A549 (cell line): Measurements from ENCODE around the gene CDH4.

ENCODE experiments used
- CEBPB ChIP-seq, 2 experiments: fragments of >200 bp in 1 of 2; sonication (Bioruptor Twin) in 1 of 2; formaldehyde crosslinking in 1 of 2; IDR thresholded peaks; 2 replicates each; pipeline ENCODE4 v1.6.1; 2012 to 2016
- EP300 ChIP-seq, 2 experiments: fragments of >200 bp; sonication (Bioruptor Twin); formaldehyde crosslinking; IDR thresholded peaks; 2 replicates in 1 of 2; 3 replicates in 1 of 2; pipeline ENCODE4 v1.6.1; 2016 to 2017
- KDM1A ChIP-seq: fragments of 200-600 bp; sonication (generic); IDR thresholded peaks from 2 replicates; pipeline ENCODE4 v1.6.1; 2016; ENCODE audit warnings: low read depth, mild to moderate bottlenecking
- MAFK ChIP-seq: fragments of 450-650 bp; IDR thresholded peaks from 2 replicates; pipeline ENCODE4 v1.6.1; 2014; ENCODE audit not compliant: partially characterized antibody
- MAX ChIP-seq: IDR thresholded peaks from 2 replicates; pipeline ENCODE4 v1.6.1; 2012
- NPAS2 ChIP-seq: fragments of 250-450 bp; sonication (Bioruptor Pico); IDR thresholded peaks from 2 replicates; pipeline ENCODE4 v1.8.0; 2022; ENCODE audit warnings: mild to moderate bottlenecking, moderate library complexity, borderline replicate concordance
- PHF8 ChIP-seq: fragments of 200-600 bp; sonication (generic); IDR thresholded peaks from 2 replicates; pipeline ENCODE4 v1.6.1; 2016; ENCODE audit warnings: low read depth, mild to moderate bottlenecking, antibody characterized with exemption, moderate library complexity, borderline replicate concordance
- POLR2A ChIP-seq: IDR thresholded peaks from 2 replicates; pipeline ENCODE4 v1.6.1; 2012; ENCODE audit warnings: mild to moderate bottlenecking, low read length
- RAD21 ChIP-seq, 2 experiments: fragments of >200 bp in 1 of 2; sonication (Bioruptor Twin) in 1 of 2; formaldehyde crosslinking in 1 of 2; IDR thresholded peaks in 1 of 2; conservative IDR thresholded peaks in 1 of 2; 2 replicates in 1 of 2; 3 replicates in 1 of 2; pipeline ENCODE4 v1.6.1; 2012 to 2018; ENCODE audit warnings: inconsistent platforms in 1 of 2
- RARB ChIP-seq: fragments of 250-450 bp; sonication (Bioruptor Pico); IDR thresholded peaks from 2 replicates; pipeline ENCODE4 v1.8.0; 2021; ENCODE audit warnings: mild to moderate bottlenecking, moderate library complexity
- RCOR1 ChIP-seq: fragments of 150-350 bp; IDR thresholded peaks from 2 replicates; pipeline ENCODE4 v1.6.1; 2014; ENCODE audit warnings: antibody characterized with exemption, low read length, low read depth
- REST ChIP-seq: fragments of 200-600 bp; sonication (generic); IDR thresholded peaks from 2 replicates; pipeline ENCODE4 v1.6.1; 2016; ENCODE audit warnings: antibody characterized with exemption, mild to moderate bottlenecking, moderate library complexity
- TF ChIP-seq, protein P1 (sequence below): fragments of >200 bp; sonication (Bioruptor Twin); formaldehyde crosslinking; IDR thresholded peaks from 3 replicates; pipeline ENCODE4 v1.5.1; 2016
- TF ChIP-seq, protein P2 (sequence below): fragments of 450-650 bp; IDR thresholded peaks from 2 replicates; pipeline ENCODE4 v1.6.1; 2014; ENCODE audit warnings: antibody characterized with exemption

GRCh38 chr20:61814244-61814643 lies 562.2 kb downstream of the CDH4 start:
- TF ChIP-seq NPAS2 (CRISPR knock-in tag) = no peak
- no peak for TF ChIP-seq CEBPB (IDR thresholded peaks at IDR 0.05)
- TF ChIP-seq RAD21 (conservative IDR thresholded peaks at IDR 0.05 in 1 of 2, IDR thresholded peaks at IDR 0.05 in 1 of 2) = no peak
- no peak for TF ChIP-seq MAX
- TF ChIP-seq, protein P1, sequence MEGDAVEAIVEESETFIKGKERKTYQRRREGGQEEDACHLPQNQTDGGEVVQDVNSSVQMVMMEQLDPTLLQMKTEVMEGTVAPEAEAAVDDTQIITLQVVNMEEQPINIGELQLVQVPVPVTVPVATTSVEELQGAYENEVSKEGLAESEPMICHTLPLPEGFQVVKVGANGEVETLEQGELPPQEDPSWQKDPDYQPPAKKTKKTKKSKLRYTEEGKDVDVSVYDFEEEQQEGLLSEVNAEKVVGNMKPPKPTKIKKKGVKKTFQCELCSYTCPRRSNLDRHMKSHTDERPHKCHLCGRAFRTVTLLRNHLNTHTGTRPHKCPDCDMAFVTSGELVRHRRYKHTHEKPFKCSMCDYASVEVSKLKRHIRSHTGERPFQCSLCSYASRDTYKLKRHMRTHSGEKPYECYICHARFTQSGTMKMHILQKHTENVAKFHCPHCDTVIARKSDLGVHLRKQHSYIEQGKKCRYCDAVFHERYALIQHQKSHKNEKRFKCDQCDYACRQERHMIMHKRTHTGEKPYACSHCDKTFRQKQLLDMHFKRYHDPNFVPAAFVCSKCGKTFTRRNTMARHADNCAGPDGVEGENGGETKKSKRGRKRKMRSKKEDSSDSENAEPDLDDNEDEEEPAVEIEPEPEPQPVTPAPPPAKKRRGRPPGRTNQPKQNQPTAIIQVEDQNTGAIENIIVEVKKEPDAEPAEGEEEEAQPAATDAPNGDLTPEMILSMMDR = no peak
- TF ChIP-seq, protein P2, sequence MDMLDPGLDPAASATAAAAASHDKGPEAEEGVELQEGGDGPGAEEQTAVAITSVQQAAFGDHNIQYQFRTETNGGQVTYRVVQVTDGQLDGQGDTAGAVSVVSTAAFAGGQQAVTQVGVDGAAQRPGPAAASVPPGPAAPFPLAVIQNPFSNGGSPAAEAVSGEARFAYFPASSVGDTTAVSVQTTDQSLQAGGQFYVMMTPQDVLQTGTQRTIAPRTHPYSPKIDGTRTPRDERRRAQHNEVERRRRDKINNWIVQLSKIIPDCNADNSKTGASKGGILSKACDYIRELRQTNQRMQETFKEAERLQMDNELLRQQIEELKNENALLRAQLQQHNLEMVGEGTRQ = no peak
- no peak for TF ChIP-seq REST
- TF ChIP-seq RCOR1 = no peak
- no peak for TF ChIP-seq MAFK
- no peak for TF ChIP-seq RARB (CRISPR knock-in tag)
- no peak for TF ChIP-seq PHF8
- no peak for TF ChIP-seq EP300 (IDR thresholded peaks at IDR 0.05)
- no peak for TF ChIP-seq POLR2A
- TF ChIP-seq KDM1A = no peak
